Measurements from ENCODE around the gene CPSF7.

The CPSF7 gene

GRCh38 chr11:61416941-61417340 lies 12.8 kb downstream of the CPSF7 start:
- no peak for DNase-seq (ENCODE audit: extremely low read depth, low read depth)
- no peak for TF ChIP-seq CTCF (IDR thresholded peaks at IDR 0.05; ENCODE audit: low read depth, low read length)

GRCh38 chr11:61415381-61415780 lies 14.4 kb downstream of the CPSF7 start:
- no peak for DNase-seq (ENCODE audit: extremely low read depth, low read depth)
- no peak for TF ChIP-seq CTCF (IDR thresholded peaks at IDR 0.05; ENCODE audit: low read depth, low read length)

- no peak for DNase-seq (ENCODE audit: extremely low read depth, low read depth)
- TF ChIP-seq CTCF (IDR thresholded peaks at IDR 0.05; ENCODE audit: low read depth, low read length) = no peak
Measured at GRCh38 chr11:61414547-61414946, 15.2 kb downstream of the CPSF7 start.

GRCh38 chr11:61413496-61413895 lies 16.3 kb downstream of the CPSF7 start:
- no peak for DNase-seq (ENCODE audit: extremely low read depth, low read depth)
- TF ChIP-seq CTCF (IDR thresholded peaks at IDR 0.05; ENCODE audit: low read depth, low read length) = no peak

GRCh38 chr11:61411589-61411988 lies 18.2 kb downstream of the CPSF7 start:
- TF ChIP-seq CTCF (IDR thresholded peaks at IDR 0.05; ENCODE audit: low read depth, low read length) = no peak
- no peak for DNase-seq (ENCODE audit: extremely low read depth, low read depth)

GRCh38 chr11:61406991-61407728 lies 22.6 kb downstream of the CPSF7 start:
- no peak for DNase-seq (ENCODE audit: extremely low read depth, low read depth)
- no peak for TF ChIP-seq CTCF (IDR thresholded peaks at IDR 0.05; ENCODE audit: low read depth, low read length)

GRCh38 chr11:61406067-61406466 lies 23.7 kb downstream of the CPSF7 start:
- no peak for TF ChIP-seq CTCF (IDR thresholded peaks at IDR 0.05; ENCODE audit: low read depth, low read length)
- no peak for DNase-seq (ENCODE audit: extremely low read depth, low read depth)

All from AG09319 (cell line).